ENCODE measurements around the gene NRTN. TPM values are rescaled to one million over a fixed set of nuclear protein-coding genes. Genes with fewer than 3 reads are reported as not detected.

Gene NRTN
- total and polyA plus RNA-seq, 2 experiments from 2014 or later, result not detected

DNA sequence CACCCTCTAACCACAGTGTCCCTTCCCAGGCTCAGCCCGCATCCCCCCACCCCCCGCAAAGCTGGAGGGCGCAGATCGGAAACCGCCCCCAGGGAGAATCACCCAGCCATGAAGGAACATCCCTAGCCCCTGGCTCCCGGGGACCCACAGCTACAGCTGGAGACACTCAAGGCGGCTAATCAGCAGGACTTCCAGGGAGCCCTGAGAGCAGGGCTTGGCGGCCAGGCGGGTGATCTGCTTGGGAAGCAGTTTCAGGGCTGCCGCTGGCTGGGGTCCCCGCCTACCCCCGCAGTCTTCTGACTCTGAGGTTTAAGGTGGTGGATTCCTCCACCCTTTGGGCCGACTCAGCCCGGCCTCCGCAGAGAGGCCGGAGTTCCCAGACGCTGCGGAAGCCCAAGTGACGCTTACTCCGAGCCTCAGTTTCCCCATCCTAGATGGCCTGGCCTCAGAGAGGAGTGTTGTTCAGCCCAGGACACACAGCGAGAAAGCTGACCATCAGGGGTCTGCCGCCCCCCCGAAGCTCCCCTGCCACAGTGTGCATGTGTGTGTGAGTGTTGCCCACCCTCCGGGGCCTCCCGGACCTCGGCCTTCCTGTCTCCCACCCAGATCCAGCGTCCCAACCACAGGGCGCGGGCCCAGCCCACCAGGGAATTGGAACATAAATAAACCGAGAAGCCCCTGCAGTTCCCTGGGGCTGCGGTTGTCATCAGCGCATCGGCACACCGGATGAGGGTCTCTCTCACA lies 24.9 kb downstream of the NRTN start:
- DNase-seq, result no peak
- Histone ChIP-seq H3K9me2 (ENCODE audit: insufficient read depth) (no peaks in the 10 kb centered on the region), H3K9ac (no peak overlapping the region), H3K36me3 (ENCODE audit: low read depth) (no peaks in the 10 kb centered on the region), H4K20me1 (ENCODE audit: insufficient read depth) (no peaks in the 10 kb centered on the region), H3K27me3 (replicated peaks; ENCODE audit: insufficient read depth) (peaks cover 1% of the 10 kb centered on the region; the same call in 1 of the 2 replicates), H3F3A (ENCODE audit: insufficient read depth) (no peaks in the 10 kb centered on the region), H3K9me3 (ENCODE audit: low read depth) (no peaks in the 10 kb centered on the region), H3K4me1 (ENCODE audit: insufficient read depth) (no peaks in the 10 kb centered on the region), H3K79me2 (ENCODE audit: insufficient read depth) (no peaks in the 10 kb centered on the region), H3K27ac (no peak overlapping the region), H3K4me2 (ENCODE audit: unreplicated experiment) (no peak overlapping the region), H3K4me3 (no peak overlapping the region), H2AFZ (no peak overlapping the region)
- TF ChIP-seq EZH2 (IDR thresholded peaks at IDR 0.05; ENCODE audit: insufficient read depth, poor library complexity, severe bottlenecking) (no peak), EZH2phosphoT487 (IDR thresholded peaks at IDR 0.05; ENCODE audit: insufficient read depth, low read depth) (no peak)
- WGBS, 2 experiments (ENCODE audit: low coverage in 1 of 2, low lambda C conversion rate in 2 of 2, missing lambda C conversion rate in 2 of 2), result 18 to 22% methylated on average over 24 to 33 of the region's 34 CpGs
- in situ Hi-C loops (cut with MboI), result no loop called here

GRCh38 chr19:5831159-5831558 lies 26.3 kb downstream of the NRTN start:
- Histone ChIP-seq H4K20me1 (ENCODE audit: insufficient read depth) (no peaks in the 10 kb centered on the region), H3K9me2 (ENCODE audit: insufficient read depth) (no peaks in the 10 kb centered on the region), H3K9me3 (ENCODE audit: low read depth) (no peaks in the 10 kb centered on the region), H3K4me2 (ENCODE audit: unreplicated experiment) (no peak overlapping the region), H3K4me3 (no peak overlapping the region), H3K4me1 (ENCODE audit: insufficient read depth) (no peaks in the 10 kb centered on the region), H3K27me3 (replicated peaks; ENCODE audit: insufficient read depth) (peaks cover 8% of the 10 kb centered on the region; the same call in 1 of the 2 replicates), H3K9ac (no peak overlapping the region), H3K27ac (no peak overlapping the region), H3K36me3 (ENCODE audit: low read depth) (no peaks in the 10 kb centered on the region), H3F3A (ENCODE audit: insufficient read depth) (no peaks in the 10 kb centered on the region), H2AFZ (no peak overlapping the region), H3K79me2 (ENCODE audit: insufficient read depth) (no peaks in the 10 kb centered on the region)
- WGBS, 2 experiments (ENCODE audit: low coverage in 1 of 2, low lambda C conversion rate in 2 of 2, missing lambda C conversion rate in 2 of 2), result 76 to 81% methylated on average over 8 to 9 of the region's 9 CpGs
- no peak for TF ChIP-seq EZH2 (IDR thresholded peaks at IDR 0.05; ENCODE audit: insufficient read depth, poor library complexity, severe bottlenecking)
- TF ChIP-seq EZH2phosphoT487 (IDR thresholded peaks at IDR 0.05; ENCODE audit: insufficient read depth, low read depth), result no peak
- in situ Hi-C loops (cut with MboI), result no loop called here
- DNase-seq, result no peak

- no peak overlapping the region for H3K4me3 ChIP-seq
- H3K4me1 ChIP-seq (ENCODE audit: insufficient read depth), result no peaks in the 10 kb centered on the region
- no peaks in the 10 kb centered on the region for H3K36me3 ChIP-seq (ENCODE audit: low read depth)
- DNase-seq, result no peak
- no peak overlapping the region for H2AFZ ChIP-seq
- H3K27me3 ChIP-seq (replicated peaks; ENCODE audit: insufficient read depth), result peaks cover 8% of the 10 kb centered on the region; the same call in 1 of the 2 replicates
- no peaks in the 10 kb centered on the region for H4K20me1 ChIP-seq (ENCODE audit: insufficient read depth)
- no peak overlapping the region for H3K9ac ChIP-seq
- 75 to 78% methylated on average over 22 of the region's 22 CpGs for WGBS, 2 experiments (ENCODE audit: low coverage in 1 of 2, low lambda C conversion rate in 2 of 2, missing lambda C conversion rate in 2 of 2)
- in situ Hi-C loops (cut with MboI), result no loop called here
- no peak overlapping the region for H3K4me2 ChIP-seq (ENCODE audit: unreplicated experiment)
- H3F3A ChIP-seq (ENCODE audit: insufficient read depth), result no peaks in the 10 kb centered on the region
- no peaks in the 10 kb centered on the region for H3K79me2 ChIP-seq (ENCODE audit: insufficient read depth)
- no peaks in the 10 kb centered on the region for H3K9me3 ChIP-seq (ENCODE audit: low read depth)
- H3K9me2 ChIP-seq (ENCODE audit: insufficient read depth), result no peaks in the 10 kb centered on the region
- H3K27ac ChIP-seq, result no peak overlapping the region
- TF ChIP-seq EZH2 (IDR thresholded peaks at IDR 0.05; ENCODE audit: insufficient read depth, poor library complexity, severe bottlenecking), result no peak
- no peak for TF ChIP-seq EZH2phosphoT487 (IDR thresholded peaks at IDR 0.05; ENCODE audit: insufficient read depth, low read depth)
Measured at GRCh38 chr19:5832061-5832460, 27.2 kb downstream of the NRTN start.

- in situ Hi-C loops (cut with MboI), result no loop called here
Measured at GRCh38 chr19:5832527-5833216, 27.8 kb downstream of the NRTN start.

More at GRCh38 chr19:5832527-5833216, 27.8 kb downstream of the NRTN start:
- H4K20me1 ChIP-seq (ENCODE audit: insufficient read depth), result no peaks in the 10 kb centered on the region
- no peak overlapping the region for H3K27ac ChIP-seq
- no peak overlapping the region for H3K4me3 ChIP-seq
- no peaks in the 10 kb centered on the region for H3K36me3 ChIP-seq (ENCODE audit: low read depth)
- WGBS, 2 experiments (ENCODE audit: low coverage in 1 of 2, low lambda C conversion rate in 2 of 2, missing lambda C conversion rate in 2 of 2), result 70 to 75% methylated on average over 6 of the region's 6 CpGs
- TF ChIP-seq EZH2phosphoT487 (IDR thresholded peaks at IDR 0.05; ENCODE audit: insufficient read depth, low read depth) (no peak), EZH2 (IDR thresholded peaks at IDR 0.05; ENCODE audit: insufficient read depth, poor library complexity, severe bottlenecking) (no peak)
- no peaks in the 10 kb centered on the region for H3K9me2 ChIP-seq (ENCODE audit: insufficient read depth)
- no peak overlapping the region for H2AFZ ChIP-seq
- H3K4me2 ChIP-seq (ENCODE audit: unreplicated experiment), result no peak overlapping the region
- no peak for DNase-seq
- no peaks in the 10 kb centered on the region for H3K79me2 ChIP-seq (ENCODE audit: insufficient read depth)
- H3K9ac ChIP-seq, result no peak overlapping the region
- no peaks in the 10 kb centered on the region for H3F3A ChIP-seq (ENCODE audit: insufficient read depth)
- H3K27me3 ChIP-seq (replicated peaks; ENCODE audit: insufficient read depth), result peaks cover 8% of the 10 kb centered on the region; the same call in 1 of the 2 replicates
- no peaks in the 10 kb centered on the region for H3K9me3 ChIP-seq (ENCODE audit: low read depth)
- no peaks in the 10 kb centered on the region for H3K4me1 ChIP-seq (ENCODE audit: insufficient read depth)

Measured in GM23248 (cell line).